ENCODE measurements around the gene CHRM4.
"Not testable (repeated sequence)": the region's sequence is repeated elsewhere in the genome, so short reads cannot be mapped to it uniquely, and the experiment has no call there.

GRCh38 chr11:46371262-46371661, 20.3 kb downstream of the CHRM4 start:
- not testable (repeated sequence) for TF ChIP-seq ZNF761 (CRISPR knock-in tag; conservative IDR thresholded peaks at IDR 0.05); POLR2AphosphoS5 (IDR thresholded peaks at IDR 0.05; ENCODE audit: low read depth, low read length)
